HG02970 (cell line): Measurements from ENCODE around the gene HES6.

Experiments
- ATAC-seq: cut with Tn5 transposase; IDR thresholded peaks from one replicate; pipeline ENCODE4 v1.9.1; 2021; ENCODE audit warnings: mild to moderate bottlenecking, moderate library complexity, moderate number of reproducible peaks; ENCODE audit not compliant: unreplicated experiment, low FRiP score

HES6 gene

DNA sequence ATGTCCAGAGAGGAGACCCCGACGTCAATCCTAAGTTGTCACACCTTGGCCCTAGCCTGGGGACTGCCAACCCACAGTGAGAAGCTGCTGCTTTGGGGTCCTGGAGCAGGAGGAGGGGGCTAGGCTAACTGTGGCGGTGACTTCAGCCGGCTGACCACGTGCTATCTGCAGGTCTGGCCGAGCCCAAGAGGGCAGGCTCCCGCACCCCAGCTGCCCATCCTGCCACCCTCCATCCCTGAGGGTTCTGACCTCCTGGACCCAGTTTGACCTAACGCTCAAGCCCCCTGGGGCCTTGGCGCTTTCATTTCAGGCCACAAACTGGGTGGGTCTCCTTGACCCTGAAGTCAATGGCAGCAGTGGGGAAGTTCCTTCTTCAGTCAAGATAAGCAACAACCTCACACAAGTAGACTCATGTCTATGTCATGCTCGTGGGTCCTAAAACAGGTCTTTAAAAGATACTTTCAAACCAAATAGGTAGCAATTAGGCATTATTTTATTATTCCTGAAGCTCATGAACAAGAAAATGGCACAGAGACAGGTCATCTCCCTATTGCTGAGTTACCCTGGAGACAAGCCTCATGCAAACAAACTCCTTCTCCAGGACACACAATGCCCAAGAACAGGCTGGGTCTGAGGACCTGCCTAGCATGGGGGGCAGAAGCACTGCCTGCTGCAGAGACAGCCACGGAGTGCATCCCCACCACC is 2.3 kb downstream of the HES6 start:
- ATAC-seq = no peak

- ATAC-seq = no peak
These were observed 3.3 kb downstream of the HES6 start for GRCh38 chr2:238236571-238236970.

- no peak for ATAC-seq
These were observed 4.0 kb downstream of the HES6 start for GRCh38 chr2:238235856-238236255.

GRCh38 chr2:238235331-238235732 is 4.5 kb downstream of the HES6 start:
- no peak for ATAC-seq

- no peak for ATAC-seq
These were observed 6.2 kb downstream of the HES6 start for GRCh38 chr2:238233625-238234024.

- ATAC-seq = no peak
These were observed 8.0 kb downstream of the HES6 start for GRCh38 chr2:238231809-238232208.

- ATAC-seq = no peak
These were observed 8.5 kb downstream of the HES6 start for GRCh38 chr2:238231251-238231793.

DNA sequence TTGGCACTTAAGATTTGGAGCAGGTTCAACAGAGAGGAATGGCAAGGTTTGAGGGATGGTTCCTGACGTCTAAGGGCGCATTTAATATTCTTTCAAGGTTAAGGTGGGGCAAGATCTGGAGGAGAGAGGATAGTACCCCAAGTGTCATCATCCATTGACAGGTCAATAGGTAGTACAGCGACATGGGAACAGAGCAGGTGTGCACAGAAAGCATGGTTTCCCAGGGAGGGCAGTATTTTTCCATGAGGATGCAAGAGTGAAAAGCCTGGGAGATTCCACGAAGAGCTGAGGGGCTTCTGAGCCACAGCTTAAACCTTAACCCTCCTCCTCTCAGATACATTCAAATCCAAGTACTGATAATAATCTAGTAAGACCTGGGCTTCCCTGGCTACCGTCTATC is 9.1 kb downstream of the HES6 start:
- no peak for ATAC-seq

GRCh38 chr2:238228700-238229099 is 11.1 kb downstream of the HES6 start:
- ATAC-seq = no peak

- ATAC-seq = no peak
These were observed 12.2 kb downstream of the HES6 start for GRCh38 chr2:238227587-238228032.

DNA sequence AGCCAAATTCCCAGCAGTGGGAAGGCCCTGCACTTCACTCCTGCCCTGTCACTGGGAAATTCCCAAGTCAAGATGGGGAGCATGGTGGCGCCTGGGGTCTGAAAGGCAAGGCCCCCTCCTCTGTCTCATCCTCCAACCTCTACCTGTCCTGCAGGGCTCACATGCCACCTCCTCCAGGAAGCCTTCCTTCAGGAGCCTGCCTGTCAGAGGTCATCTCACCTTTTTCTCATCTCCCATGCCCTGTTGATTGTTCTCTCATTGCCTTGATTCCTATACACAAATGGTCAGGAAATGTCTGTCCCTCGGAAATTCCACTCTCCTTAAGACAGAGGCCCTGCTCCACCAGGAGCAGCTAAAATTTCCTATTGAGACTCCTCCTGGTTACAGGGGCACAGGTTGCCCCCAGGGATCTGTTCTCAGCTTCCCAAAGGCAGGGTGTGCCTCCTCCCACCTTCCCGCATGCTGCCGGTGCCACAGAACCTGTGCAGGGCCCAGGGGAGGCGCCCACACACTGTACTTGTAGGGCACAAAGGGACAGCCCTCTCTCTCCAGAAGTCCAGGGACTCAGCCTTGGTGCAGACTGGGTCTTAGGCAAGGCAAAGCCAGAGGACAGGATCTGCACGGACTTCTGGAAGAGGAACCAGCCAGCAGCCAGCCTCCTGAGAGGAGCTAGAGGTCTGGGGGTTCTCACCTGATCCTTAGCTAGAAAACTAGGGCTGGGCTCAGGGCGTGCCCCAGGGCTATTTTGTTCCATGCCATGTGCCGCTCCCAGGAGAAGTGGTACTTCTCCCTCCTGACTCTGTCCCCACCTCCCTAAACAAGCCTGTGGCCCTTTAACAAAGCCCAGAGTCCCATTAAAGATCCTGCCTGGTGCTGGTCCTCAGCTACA is 12.9 kb downstream of the HES6 start:
- ATAC-seq = no peak

GRCh38 chr2:238225911-238226697 is 13.7 kb downstream of the HES6 start:
- no peak for ATAC-seq

DNA sequence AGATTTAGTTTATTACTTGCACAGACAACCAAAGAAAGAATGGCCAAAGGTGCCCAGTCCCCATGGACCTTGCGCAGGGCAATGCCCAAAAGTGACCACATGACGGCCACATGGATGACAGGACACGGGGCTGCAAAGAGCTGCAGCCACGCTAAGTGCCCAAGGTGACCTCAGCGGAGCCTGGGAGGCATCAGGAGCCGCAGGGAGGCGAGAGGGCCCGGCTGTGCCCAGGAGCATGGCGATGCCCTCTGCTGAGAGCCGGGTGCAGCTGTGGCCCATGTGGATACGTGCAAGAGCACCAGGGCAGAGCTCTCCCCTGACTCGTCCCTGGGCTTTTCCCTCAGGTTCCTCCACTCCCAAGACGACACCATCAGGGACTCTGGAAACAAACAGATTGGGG is 14.7 kb downstream of the HES6 start:
- no peak for ATAC-seq

DNA sequence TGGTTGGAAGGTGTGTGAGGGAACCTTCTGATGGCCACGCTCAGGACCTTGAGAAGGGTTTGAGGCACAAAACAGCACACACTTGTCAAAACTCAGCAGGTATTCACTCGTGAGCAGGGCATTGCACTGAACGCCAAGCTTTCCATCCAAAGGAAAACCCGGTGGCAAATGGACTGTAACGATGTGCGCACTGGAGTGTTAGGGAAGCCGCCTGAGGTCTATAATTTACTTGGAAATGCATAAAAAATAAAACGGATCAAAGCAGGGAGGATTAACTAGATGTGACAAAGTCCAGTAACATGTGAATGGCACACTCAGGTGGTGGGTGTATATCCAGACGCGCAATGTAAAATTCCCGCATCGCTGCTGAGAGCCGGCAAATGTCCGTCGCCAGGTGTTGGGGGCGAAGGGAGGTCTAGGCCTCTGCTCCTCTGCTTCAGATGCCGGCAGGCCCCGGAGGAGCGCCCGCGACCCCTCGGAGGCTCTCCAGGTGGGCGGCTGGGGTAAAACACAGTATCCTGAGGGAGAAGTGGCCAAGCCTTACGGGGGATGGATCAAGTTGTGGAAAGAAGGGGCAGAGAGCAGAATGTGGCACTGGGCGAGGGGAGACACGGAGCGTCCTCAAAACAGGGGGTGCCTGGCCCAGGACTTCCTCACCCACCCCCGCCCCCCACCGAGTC is 15.3 kb downstream of the HES6 start:
- no peak for ATAC-seq

GRCh38 chr2:238220892-238221521 is 18.8 kb downstream of the HES6 start:
- ATAC-seq = no peak

- no peak for ATAC-seq
These were observed 19.5 kb downstream of the HES6 start for GRCh38 chr2:238220274-238220891.

DNA sequence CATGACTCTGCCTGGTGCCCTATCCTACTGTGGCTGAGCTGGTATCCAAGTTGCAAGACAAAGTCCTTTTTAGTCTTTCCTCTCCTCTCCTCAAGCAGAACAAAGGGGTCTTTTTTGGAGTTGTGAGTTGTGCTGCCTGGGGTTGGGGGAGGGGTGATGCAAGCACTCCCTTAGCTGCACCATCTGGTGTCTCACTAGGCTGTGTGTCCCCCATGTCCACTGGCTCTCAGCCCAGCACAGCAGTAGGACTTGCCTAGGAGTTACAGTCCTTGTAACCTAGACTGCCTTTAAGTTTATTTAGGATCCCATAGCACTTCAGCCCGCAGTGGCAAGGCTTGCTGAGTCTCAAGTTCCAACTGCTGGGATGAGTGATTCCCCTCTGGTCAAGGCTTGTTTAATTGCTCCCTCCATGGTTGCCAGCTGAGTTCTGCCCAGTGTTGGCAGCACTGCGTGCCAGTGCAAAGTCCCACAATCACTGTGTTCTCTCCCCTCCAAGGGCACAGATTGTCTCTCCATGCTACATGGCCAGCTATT is 23.1 kb downstream of the HES6 start:
- ATAC-seq = no peak

DNA sequence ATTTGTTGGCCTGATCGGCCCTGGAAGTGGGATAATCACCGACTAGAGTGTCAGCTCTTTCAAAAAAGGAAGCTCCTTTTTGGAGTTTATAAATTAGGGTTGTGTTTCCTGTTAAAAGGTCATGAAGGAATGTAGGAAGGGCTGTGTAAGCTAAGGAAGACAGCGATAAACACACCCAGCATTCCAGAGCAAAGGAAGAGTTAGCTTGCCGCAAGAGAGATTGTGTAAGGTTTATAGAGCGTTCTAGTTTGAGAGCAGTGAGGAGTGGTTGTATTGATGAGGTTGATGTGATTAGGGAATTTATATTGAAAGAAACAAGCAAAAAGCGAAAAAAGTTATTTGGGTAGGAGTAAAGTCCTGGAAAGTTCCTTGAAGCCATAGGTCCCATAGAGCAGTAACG is 32.8 kb downstream of the HES6 start:
- ATAC-seq = no peak
